Retina (tissue), 1 donor: ENCODE data around the gene MIB2.

ENCODE experiments used
- DNase-seq: peaks from one replicate; pipeline ENCODE4 v3.0.0-alpha.2; 2016

Gene MIB2

GRCh38 chr1:1615256-1616044 is at the start of gene MIB2:
MIB2 (plus strand) TSS chr1:1615500; CDS start chr1:1623453, 7,953 bp downstream.
- DNase-seq: peak; percentile 95

- no peak for DNase-seq
Measured at GRCh38 chr1:1567152-1567875, 48.0 kb upstream of the MIB2 start.

- no peak for DNase-seq
Measured at GRCh38 chr1:1567891-1568291, 47.4 kb upstream of the MIB2 start.

GRCh38 chr1:1569341-1569740 is 46.0 kb upstream of the MIB2 start:
- no peak for DNase-seq

GRCh38 chr1:1573843-1574720 is 41.2 kb upstream of the MIB2 start:
- DNase-seq: peak; percentile 85

GRCh38 chr1:1574721-1575537 is 40.4 kb upstream of the MIB2 start, which contains the start of gene SSU72:
SSU72 (minus strand) TSS chr1:1574863; CDS start chr1:1574557, 306 bp downstream.
- DNase-seq: peak; percentile 96

GRCh38 chr1:1577367-1578011 is 37.8 kb upstream of the MIB2 start:
- DNase-seq: no peak

- no peak for DNase-seq
Measured at GRCh38 chr1:1578371-1578940, 36.8 kb upstream of the MIB2 start.

- DNase-seq: no peak
Measured at GRCh38 chr1:1582585-1583346, 32.5 kb upstream of the MIB2 start.

- no peak for DNase-seq
Measured at GRCh38 chr1:1583347-1584010, 31.8 kb upstream of the MIB2 start.

GRCh38 chr1:1591452-1591851 is 23.8 kb upstream of the MIB2 start:
- no peak for DNase-seq

- peak; percentile 9 for DNase-seq
Measured at GRCh38 chr1:1593834-1594601, 21.3 kb upstream of the MIB2 start.

- peak; percentile 32 for DNase-seq
Measured at GRCh38 chr1:1594602-1595260, 20.6 kb upstream of the MIB2 start.

GRCh38 chr1:1595341-1595740 is 20.0 kb upstream of the MIB2 start:
- DNase-seq: peak; percentile 5

- DNase-seq: peak; percentile 43
Measured at GRCh38 chr1:1596493-1597274, 18.6 kb upstream of the MIB2 start.

GRCh38 chr1:1597275-1597930 is 17.9 kb upstream of the MIB2 start:
- peak; percentile 25 for DNase-seq
